ENCODE results near the gene ZNF776. TPM values are rescaled to one million over a fixed set of nuclear protein-coding genes. Genes with fewer than 3 reads are reported as not detected.
A peak's percentile ranks its signal among the peaks of the same experiment; 100 is the strongest.

ZNF776 gene
- total and polyA plus RNA-seq, 2 of the 13 experiments (the other 11 are each of a cell fraction or from before 2014, with no cell fraction given) = 7.6 to 16.9 TPM

DNA sequence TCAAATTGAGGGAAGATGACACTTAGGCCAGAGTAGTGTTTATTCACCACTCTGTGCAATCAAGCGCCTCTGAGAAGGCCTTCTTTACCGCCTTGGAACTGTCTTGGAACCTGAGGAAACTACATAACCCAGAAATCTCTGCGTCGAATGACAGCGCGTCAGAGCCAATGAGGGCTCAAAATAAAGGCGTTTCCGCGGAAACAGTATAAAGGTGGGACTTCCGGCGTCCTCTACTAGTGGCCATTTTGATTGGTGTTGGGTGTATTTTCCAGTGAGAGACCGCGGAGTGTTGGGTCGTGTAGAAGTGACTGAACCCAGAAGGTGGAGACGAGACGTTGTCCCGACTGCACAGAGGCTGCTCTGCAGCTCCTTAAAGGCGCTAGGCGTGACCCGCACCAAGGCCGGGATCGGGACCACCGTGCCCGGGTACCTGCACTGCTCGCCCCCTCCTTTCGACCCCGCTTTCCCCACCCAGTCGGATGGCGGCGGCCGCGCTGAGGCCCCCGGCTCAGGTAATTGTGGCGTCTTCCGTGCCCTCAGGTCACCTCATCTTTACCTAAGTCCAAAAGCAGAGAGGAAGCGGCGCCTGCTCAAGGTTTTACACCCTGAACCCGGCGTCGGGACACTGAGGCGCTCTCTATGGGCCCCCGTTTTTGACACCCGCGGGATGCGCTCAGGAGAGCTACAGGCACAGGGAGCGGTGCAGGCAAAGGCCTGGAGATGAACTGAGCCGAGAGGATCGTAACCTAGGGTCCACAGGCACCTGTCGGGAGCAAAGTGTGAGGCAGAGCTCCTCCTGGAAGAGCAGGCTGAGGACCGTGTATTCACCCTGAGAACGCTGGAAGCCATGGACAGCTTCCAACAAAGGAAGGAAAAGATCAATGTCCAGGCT, at the start of gene ZNF776 (continued):
- TF ChIP-seq PBX2 (CRISPR knock-in tag; IDR thresholded peaks at IDR 0.05) = peak; percentile 95
- peak; percentile 93 for TF ChIP-seq POLR2AphosphoS5 (IDR thresholded peaks at IDR 0.05; ENCODE audit: low read depth, low read length)
- TF ChIP-seq ZNF143 (CRISPR knock-in tag; IDR thresholded peaks at IDR 0.05) = peak; percentile 97
- no peak for TF ChIP-seq NKX3-1 (CRISPR knock-in tag; IDR thresholded peaks at IDR 0.05)
- TF ChIP-seq, protein P1, sequence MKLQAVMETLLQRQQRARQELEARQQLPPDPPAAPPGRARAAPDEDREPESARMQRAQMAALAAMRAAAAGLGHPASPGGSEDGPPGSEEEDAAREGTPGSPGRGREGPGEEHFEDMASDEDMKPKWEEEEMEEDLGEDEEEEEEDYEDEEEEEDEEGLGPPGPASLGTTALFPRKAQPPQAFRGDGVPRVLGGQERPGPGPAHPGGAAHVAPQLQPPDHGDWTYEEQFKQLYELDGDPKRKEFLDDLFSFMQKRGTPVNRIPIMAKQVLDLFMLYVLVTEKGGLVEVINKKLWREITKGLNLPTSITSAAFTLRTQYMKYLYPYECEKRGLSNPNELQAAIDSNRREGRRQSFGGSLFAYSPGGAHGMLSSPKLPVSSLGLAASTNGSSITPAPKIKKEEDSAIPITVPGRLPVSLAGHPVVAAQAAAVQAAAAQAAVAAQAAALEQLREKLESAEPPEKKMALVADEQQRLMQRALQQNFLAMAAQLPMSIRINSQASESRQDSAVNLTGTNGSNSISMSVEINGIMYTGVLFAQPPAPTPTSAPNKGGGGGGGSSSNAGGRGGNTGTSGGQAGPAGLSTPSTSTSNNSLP (IDR thresholded peaks at IDR 0.05; ENCODE audit: low read depth, low read length) = no peak
- TF ChIP-seq, protein P2, sequence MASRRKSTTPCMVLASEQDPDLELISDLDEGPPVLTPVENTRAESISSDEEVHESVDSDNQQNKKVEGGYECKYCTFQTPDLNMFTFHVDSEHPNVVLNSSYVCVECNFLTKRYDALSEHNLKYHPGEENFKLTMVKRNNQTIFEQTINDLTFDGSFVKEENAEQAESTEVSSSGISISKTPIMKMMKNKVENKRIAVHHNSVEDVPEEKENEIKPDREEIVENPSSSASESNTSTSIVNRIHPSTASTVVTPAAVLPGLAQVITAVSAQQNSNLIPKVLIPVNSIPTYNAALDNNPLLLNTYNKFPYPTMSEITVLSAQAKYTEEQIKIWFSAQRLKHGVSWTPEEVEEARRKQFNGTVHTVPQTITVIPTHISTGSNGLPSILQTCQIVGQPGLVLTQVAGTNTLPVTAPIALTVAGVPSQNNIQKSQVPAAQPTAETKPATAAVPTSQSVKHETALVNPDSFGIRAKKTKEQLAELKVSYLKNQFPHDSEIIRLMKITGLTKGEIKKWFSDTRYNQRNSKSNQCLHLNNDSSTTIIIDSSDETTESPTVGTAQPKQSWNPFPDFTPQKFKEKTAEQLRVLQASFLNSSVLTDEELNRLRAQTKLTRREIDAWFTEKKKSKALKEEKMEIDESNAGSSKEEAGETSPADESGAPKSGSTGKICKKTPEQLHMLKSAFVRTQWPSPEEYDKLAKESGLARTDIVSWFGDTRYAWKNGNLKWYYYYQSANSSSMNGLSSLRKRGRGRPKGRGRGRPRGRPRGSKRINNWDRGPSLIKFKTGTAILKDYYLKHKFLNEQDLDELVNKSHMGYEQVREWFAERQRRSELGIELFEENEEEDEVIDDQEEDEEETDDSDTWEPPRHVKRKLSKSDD (CRISPR knock-in tag; IDR thresholded peaks at IDR 0.05; ENCODE audit: low read depth) = no peak
- 0 out of 2 replicates have a peak, but pooled peaks have one; percentile 48 for TF ChIP-seq NR2C2 (CRISPR knock-in tag; IDR thresholded peaks at IDR 0.05; ENCODE audit: borderline replicate concordance)
- 0 out of 2 replicates have a peak, but pooled peaks have one; percentile 6 for TF ChIP-seq RARA (CRISPR knock-in tag; IDR thresholded peaks at IDR 0.05)
- TF ChIP-seq, protein P3, sequence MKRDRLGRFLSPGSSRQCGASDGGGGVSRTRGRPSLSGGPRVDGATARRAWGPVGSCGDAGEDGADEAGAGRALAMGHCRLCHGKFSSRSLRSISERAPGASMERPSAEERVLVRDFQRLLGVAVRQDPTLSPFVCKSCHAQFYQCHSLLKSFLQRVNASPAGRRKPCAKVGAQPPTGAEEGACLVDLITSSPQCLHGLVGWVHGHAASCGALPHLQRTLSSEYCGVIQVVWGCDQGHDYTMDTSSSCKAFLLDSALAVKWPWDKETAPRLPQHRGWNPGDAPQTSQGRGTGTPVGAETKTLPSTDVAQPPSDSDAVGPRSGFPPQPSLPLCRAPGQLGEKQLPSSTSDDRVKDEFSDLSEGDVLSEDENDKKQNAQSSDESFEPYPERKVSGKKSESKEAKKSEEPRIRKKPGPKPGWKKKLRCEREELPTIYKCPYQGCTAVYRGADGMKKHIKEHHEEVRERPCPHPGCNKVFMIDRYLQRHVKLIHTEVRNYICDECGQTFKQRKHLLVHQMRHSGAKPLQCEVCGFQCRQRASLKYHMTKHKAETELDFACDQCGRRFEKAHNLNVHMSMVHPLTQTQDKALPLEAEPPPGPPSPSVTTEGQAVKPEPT (CRISPR knock-in tag; IDR thresholded peaks at IDR 0.05; ENCODE audit: low read depth) = 0 out of 2 replicates have a peak, but pooled peaks have one; percentile 65
- no peak for TF ChIP-seq FOXA1 (IDR thresholded peaks at IDR 0.05)
- TF ChIP-seq FOXA1 (CRISPR knock-in tag; IDR thresholded peaks at IDR 0.05) = peak; percentile 6; the same call in 1 of the 2 replicates
- 0 out of 2 replicates have a peak, but pooled peaks have one; percentile 9 for TF ChIP-seq TFDP1 (CRISPR knock-in tag; IDR thresholded peaks at IDR 0.05; ENCODE audit: borderline replicate concordance)
- 0 out of 2 replicates have a peak, but pooled peaks have one; percentile 38 for TF ChIP-seq ZNF746 (CRISPR knock-in tag; IDR thresholded peaks at IDR 0.05)
- TF ChIP-seq ZNF724P (CRISPR knock-in tag; IDR thresholded peaks at IDR 0.05; ENCODE audit: borderline replicate concordance) = no peak
- TF ChIP-seq ZNF773 (CRISPR knock-in tag; IDR thresholded peaks at IDR 0.05; ENCODE audit: borderline replicate concordance) = 0 out of 2 replicates have a peak, but pooled peaks have one; percentile 49
- peak in 1 of 2 experiments; percentile 15; a peak in 2 of 4 replicates for TF ChIP-seq KLF16 (CRISPR knock-in tag; IDR thresholded peaks at IDR 0.05)
- TF ChIP-seq FLYWCH1 (CRISPR knock-in tag; IDR thresholded peaks at IDR 0.05) = no peak
- peak; percentile 68; the same call in 1 of the 2 replicates for TF ChIP-seq IRX3 (CRISPR knock-in tag; IDR thresholded peaks at IDR 0.05; ENCODE audit: borderline replicate concordance, low read depth)
- TF ChIP-seq YEATS4 (CRISPR knock-in tag; IDR thresholded peaks at IDR 0.05; ENCODE audit: borderline replicate concordance) = peak; percentile 53; the same call in 1 of the 2 replicates
- TF ChIP-seq TEAD3 (CRISPR knock-in tag; optimal IDR thresholded peaks at IDR 0.05; ENCODE audit: borderline replicate concordance) = no peak
